PC-3 (cell line): ENCODE results near the gene DNAH3.

Experiments
- EZH2 ChIP-seq: fragments of 300-600 bp; sonication (generic); IDR thresholded peaks from one replicate; pipeline ENCODE4 v1.6.1; 2017; ENCODE audit warnings: antibody characterized with exemption, mild to moderate bottlenecking, low read length; ENCODE audit not compliant: unreplicated experiment
- TF ChIP-seq, protein P1 (sequence below): fragments of 300-600 bp; sonication (generic); conservative IDR thresholded peaks from 2 replicates; pipeline ENCODE4 v1.5.1; 2017; ENCODE audit warnings: antibody characterized with exemption, low read depth, mild to moderate bottlenecking, low read length

DNA sequence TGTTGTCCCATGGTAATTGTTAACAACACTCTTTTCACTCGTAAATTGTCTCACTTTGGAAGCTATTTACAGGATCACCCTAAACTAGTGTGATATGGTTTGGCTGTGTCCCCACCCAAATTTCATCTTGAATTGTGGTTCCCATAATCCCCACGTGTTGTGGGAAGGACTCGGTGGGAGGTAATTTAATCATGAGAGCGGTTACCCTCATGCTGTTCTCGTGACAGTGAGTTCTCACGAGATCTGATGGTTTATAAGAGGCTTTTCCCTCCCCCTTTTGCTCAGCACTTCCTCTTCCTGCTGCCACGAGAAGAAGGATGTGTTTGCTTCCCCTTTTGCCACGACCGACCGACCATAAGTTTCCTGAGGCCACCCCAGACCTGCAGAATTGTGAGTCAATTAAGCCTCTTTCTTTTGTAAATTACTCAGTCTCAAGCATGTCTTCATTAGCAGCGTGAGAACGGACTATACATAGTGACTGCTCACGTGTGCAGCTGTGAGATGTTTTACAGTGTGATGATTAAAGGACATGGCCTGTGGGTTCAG, 34.4 kb downstream of the DNAH3 start:
- TF ChIP-seq, protein P1, sequence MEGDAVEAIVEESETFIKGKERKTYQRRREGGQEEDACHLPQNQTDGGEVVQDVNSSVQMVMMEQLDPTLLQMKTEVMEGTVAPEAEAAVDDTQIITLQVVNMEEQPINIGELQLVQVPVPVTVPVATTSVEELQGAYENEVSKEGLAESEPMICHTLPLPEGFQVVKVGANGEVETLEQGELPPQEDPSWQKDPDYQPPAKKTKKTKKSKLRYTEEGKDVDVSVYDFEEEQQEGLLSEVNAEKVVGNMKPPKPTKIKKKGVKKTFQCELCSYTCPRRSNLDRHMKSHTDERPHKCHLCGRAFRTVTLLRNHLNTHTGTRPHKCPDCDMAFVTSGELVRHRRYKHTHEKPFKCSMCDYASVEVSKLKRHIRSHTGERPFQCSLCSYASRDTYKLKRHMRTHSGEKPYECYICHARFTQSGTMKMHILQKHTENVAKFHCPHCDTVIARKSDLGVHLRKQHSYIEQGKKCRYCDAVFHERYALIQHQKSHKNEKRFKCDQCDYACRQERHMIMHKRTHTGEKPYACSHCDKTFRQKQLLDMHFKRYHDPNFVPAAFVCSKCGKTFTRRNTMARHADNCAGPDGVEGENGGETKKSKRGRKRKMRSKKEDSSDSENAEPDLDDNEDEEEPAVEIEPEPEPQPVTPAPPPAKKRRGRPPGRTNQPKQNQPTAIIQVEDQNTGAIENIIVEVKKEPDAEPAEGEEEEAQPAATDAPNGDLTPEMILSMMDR = no peak
- TF ChIP-seq EZH2 = no peak
